Measurements from ENCODE around the gene RPLP2. TPM values are rescaled to one million over a fixed set of nuclear protein-coding genes. Genes with fewer than 3 reads are reported as not detected.
A peak's percentile ranks its signal among the peaks of the same experiment; 100 is the strongest.

Gene RPLP2
- total and polyA plus RNA-seq, 2 of the 4 experiments (the other 2 are of a cell fraction) = 59.9 to 1,897 TPM

GRCh38 chr11:837990-838307 is 28.2 kb downstream of the RPLP2 start:
- TF ChIP-seq MAZ (IDR thresholded peaks at IDR 0.05; ENCODE audit: borderline replicate concordance, low read depth, low read length) (no peak), CEBPB (IDR thresholded peaks at IDR 0.05; ENCODE audit: low read depth, low read length) (no peak), CTCF (conservative IDR thresholded peaks at IDR 0.05; ENCODE audit: low read depth, low read length) (no peak), POLR2A (IDR thresholded peaks at IDR 0.05; ENCODE audit: low read depth, low read length) (no peak), FOS (IDR thresholded peaks at IDR 0.05; ENCODE audit: low read depth, low read length) (no peak), RAD21 (IDR thresholded peaks at IDR 0.05; ENCODE audit: low read length) (no peak), ELK1 (IDR thresholded peaks at IDR 0.05; ENCODE audit: borderline replicate concordance, low read depth, low read length) (no peak), RFX5 (IDR thresholded peaks at IDR 0.05; ENCODE audit: low read depth, low read length) (no peak), MAFK (IDR thresholded peaks at IDR 0.05; ENCODE audit: low read depth, low read length) (no peak), MXI1 (IDR thresholded peaks at IDR 0.05; ENCODE audit: borderline replicate concordance, low read depth, low read length) (no peak), NFE2L2 (IDR thresholded peaks at IDR 0.05; ENCODE audit: low read depth, low read length) (no peak), RCOR1 (IDR thresholded peaks at IDR 0.05; ENCODE audit: insufficient replicate concordance, low read length) (no peak), BHLHE40 (IDR thresholded peaks at IDR 0.05; ENCODE audit: low read depth, low read length) (no peak), SMC3 (IDR thresholded peaks at IDR 0.05; ENCODE audit: low read depth, low read length) (no peak), CHD1 (IDR thresholded peaks at IDR 0.05; ENCODE audit: low read depth, low read length) (no peak), USF2 (IDR thresholded peaks at IDR 0.05; ENCODE audit: low read depth, low read length) (no peak)
- intact Hi-C loops (cut with micrococcal nuclease) (no loop called here), dilution Hi-C loops (cut with HindIII; ENCODE audit: low sequenced_read_pairs, unreplicated experiment) (no loop called here), in situ Hi-C loops (cut with MboI; ENCODE audit: low sequenced_read_pairs) (no loop called here)
- Histone ChIP-seq H3K9me3 (ENCODE audit: control insufficient read depth, insufficient read depth, low read length) (no peaks in the 10 kb centered on the region), H4K20me1 (ENCODE audit: insufficient read depth, low read length) (peaks cover 87% of the 10 kb centered on the region), H2AFZ (replicated peaks; ENCODE audit: low read length, poor library complexity) (no peak overlapping the region), H3K9me1 (ENCODE audit: insufficient read depth, low read length) (peaks cover 24% of the 10 kb centered on the region), H3K27ac (ENCODE audit: insufficient read depth, low read length) (no peak overlapping the region), H3K79me1 (ENCODE audit: low read depth in 1 of 2, low read length in 2 of 2) (peaks cover 19 to 73% of the 10 kb centered on the region in 2 experiments; a peak in 3 of 4 replicates), H4K91ac (ENCODE audit: insufficient read depth, low read depth, low read length) (no peak overlapping the region), H4K5ac (ENCODE audit: low read depth, low read length) (no peak overlapping the region), H3K18ac (ENCODE audit: low read depth, low read length) (no peak overlapping the region), H2BK5ac (ENCODE audit: low read depth, low read length, poor library complexity, severe bottlenecking) (no peak overlapping the region), H2AK9ac (replicated peaks; ENCODE audit: low read depth, low read length, poor library complexity) (no peak overlapping the region), H2AK5ac (ENCODE audit: low read depth, low read length) (no peak overlapping the region), H2BK15ac (ENCODE audit: low read depth, low read length) (no peak overlapping the region), H3K9ac (ENCODE audit: low read depth, low read length) (no peak overlapping the region), H3K4me1 (ENCODE audit: control insufficient read depth, insufficient read depth, low read length) (peaks cover 24% of the 10 kb centered on the region), H4K8ac (ENCODE audit: low read depth in 2 of 2, low read length in 2 of 2) (no peak overlapping the region), H3K27me3 (ENCODE audit: control insufficient read depth, insufficient read depth, low read length) (no peaks in the 10 kb centered on the region), H3K4ac (ENCODE audit: low read depth, low read length) (no peak overlapping the region), H3K4me3 (ENCODE audit: insufficient read depth, low read depth, low read length) (no peak overlapping the region), H3K56ac (ENCODE audit: extremely low read depth, insufficient read depth, low read length) (no peak overlapping the region), H2BK20ac (ENCODE audit: low read depth, low read length) (no peak overlapping the region), H3K36me3 (ENCODE audit: control insufficient read depth, insufficient read depth, low read length) (peaks cover 52% of the 10 kb centered on the region), H3K23ac (ENCODE audit: low read depth, low read length) (no peak overlapping the region), H3K4me2 (ENCODE audit: low read depth, low read length) (no peak overlapping the region), H2BK120ac (ENCODE audit: low read depth, low read length) (no peak overlapping the region), H3K14ac (replicated peaks; ENCODE audit: low read depth, low read length) (no peak overlapping the region)
- no peak for DNase-seq
- ATAC-seq (ENCODE audit: low read depth) = no peak
- ChIA-PET CTCF (no interaction called here), POLR2A (ENCODE audit: unreplicated experiment) (interaction anchor here (1.8 kb wide), 1 partner anchor 19 kb away, joined by 5 read pairs; the partner anchor contains the start of gene PNPLA2)
- WGBS, 2 experiments (ENCODE audit: extremely low coverage in 2 of 2, insufficient read length in 1 of 2) = 82% methylated on average over 8 of the region's 8 CpGs; no CpG with 5 or more reads in 1 of the 2 experiments
- BruUV-seq (replicated peaks) = TSS peak; percentile 90
